Peyer's patch (tissue), 4 donors: Measurements from ENCODE around the gene CDC14A. TPM values are rescaled to one million over a fixed set of nuclear protein-coding genes. Genes with fewer than 3 reads are reported as not detected.

Source experiments
- DNase-seq, 3 donors: peaks; one replicate each; pipeline ENCODE4 v3.0.0-alpha.2; 2017 to 2019
- H3K27ac ChIP-seq, 4 donors: fragments of 200-600 bp; sonication (generic); one replicate each; pipeline ENCODE4 v1.5.1; 2016 to 2019
- H3K27me3 ChIP-seq, 2 donors: fragments of 200-600 bp; sonication (generic); one replicate each; pipeline ENCODE4 v1.5.1; 2019
- H3K36me3 ChIP-seq, 3 donors: fragments of 200-600 bp; sonication (generic); one replicate each; pipeline ENCODE4 v1.5.1; 2016 to 2019
- H3K4me1 ChIP-seq, 4 donors: fragments of 200-600 bp; sonication (generic); one replicate each; pipeline ENCODE4 v1.5.1; 2016 to 2019
- H3K4me3 ChIP-seq, 4 donors: fragments of 200-600 bp; sonication (generic); 1 replicate in 3 of 4; 2 replicates in 1 of 4; pipeline ENCODE4 v1.5.1; 2016 to 2019; ENCODE audit warnings: mild to moderate bottlenecking in 1 of 4
- H3K9me3 ChIP-seq, 4 donors: fragments of 200-600 bp; sonication (generic); one replicate each; pipeline ENCODE4 v1.5.1; 2016 to 2019; ENCODE audit warnings: mild to moderate bottlenecking in 1 of 4
- POLR2A ChIP-seq, 2 donors: fragments of 450-650 bp; IDR thresholded peaks; one replicate each; pipeline ENCODE4 v1.5.1; 2017; ENCODE audit warnings: antibody characterized with exemption in 2 of 2, mild to moderate bottlenecking in 2 of 2, moderate library complexity in 2 of 2
- total RNA-seq, 4 donors: library from RNA; depleted of rRNA; stranded (reverse); fragments of >200 nt; gene quantifications; one replicate each; pipeline ENCODE4 v1.1.0, GENCODE V29; 2016
- TF ChIP-seq, protein P1 (sequence below), 6 experiments: fragments of 450-650 bp in 4 of 6; fragments of 200-600 bp in 2 of 6; sonication (generic) in 1 of 6; IDR thresholded peaks; one replicate each; pipeline ENCODE4 v1.5.1; 2017 to 2019; ENCODE audit warnings: antibody characterized with exemption in 6 of 6, mild to moderate bottlenecking in 3 of 6, moderate library complexity in 1 of 6

Gene CDC14A
- total RNA-seq, 4 donors from 2014 or later: 51.2 to 97.6 (median 81.2) TPM

DNA sequence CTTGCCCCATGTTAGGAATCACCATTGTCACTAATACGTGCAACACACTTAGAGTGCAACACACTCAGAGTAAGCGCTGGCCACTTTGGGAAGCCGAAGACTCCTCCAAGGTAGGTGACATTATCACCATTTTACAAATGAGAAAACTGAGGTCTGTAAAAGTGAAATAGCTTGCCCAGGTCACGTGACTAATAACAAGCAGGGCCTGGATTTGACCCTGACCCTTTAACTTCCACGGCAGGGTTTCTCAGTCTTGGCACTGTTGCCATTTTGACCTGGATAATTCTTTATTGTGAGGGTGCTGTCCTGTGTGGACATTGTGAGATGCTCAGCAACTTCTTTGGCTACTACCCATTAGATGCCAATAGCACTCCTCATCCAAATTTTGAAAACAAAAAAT lies 177.8 kb downstream of the CDC14A start:
- Histone ChIP-seq H3K27me3 (no peaks in the 10 kb centered on the region), H3K4me3 (no peak overlapping the region), H3K36me3 (no peaks in the 10 kb centered on the region), H3K9me3 (no peaks in the 10 kb centered on the region), H3K4me1 (peaks cover 0 to 25% (median 3%) of the 10 kb centered on the region in 4 donors), H3K27ac (peak overlapping the region in 2 of 4 donors; percentile 60 to 61)
- TF ChIP-seq POLR2A (IDR thresholded peaks at IDR 0.05): no peak
- TF ChIP-seq, protein P1, sequence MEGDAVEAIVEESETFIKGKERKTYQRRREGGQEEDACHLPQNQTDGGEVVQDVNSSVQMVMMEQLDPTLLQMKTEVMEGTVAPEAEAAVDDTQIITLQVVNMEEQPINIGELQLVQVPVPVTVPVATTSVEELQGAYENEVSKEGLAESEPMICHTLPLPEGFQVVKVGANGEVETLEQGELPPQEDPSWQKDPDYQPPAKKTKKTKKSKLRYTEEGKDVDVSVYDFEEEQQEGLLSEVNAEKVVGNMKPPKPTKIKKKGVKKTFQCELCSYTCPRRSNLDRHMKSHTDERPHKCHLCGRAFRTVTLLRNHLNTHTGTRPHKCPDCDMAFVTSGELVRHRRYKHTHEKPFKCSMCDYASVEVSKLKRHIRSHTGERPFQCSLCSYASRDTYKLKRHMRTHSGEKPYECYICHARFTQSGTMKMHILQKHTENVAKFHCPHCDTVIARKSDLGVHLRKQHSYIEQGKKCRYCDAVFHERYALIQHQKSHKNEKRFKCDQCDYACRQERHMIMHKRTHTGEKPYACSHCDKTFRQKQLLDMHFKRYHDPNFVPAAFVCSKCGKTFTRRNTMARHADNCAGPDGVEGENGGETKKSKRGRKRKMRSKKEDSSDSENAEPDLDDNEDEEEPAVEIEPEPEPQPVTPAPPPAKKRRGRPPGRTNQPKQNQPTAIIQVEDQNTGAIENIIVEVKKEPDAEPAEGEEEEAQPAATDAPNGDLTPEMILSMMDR (IDR thresholded peaks at IDR 0.05): no peak
- DNase-seq: no peak

DNA sequence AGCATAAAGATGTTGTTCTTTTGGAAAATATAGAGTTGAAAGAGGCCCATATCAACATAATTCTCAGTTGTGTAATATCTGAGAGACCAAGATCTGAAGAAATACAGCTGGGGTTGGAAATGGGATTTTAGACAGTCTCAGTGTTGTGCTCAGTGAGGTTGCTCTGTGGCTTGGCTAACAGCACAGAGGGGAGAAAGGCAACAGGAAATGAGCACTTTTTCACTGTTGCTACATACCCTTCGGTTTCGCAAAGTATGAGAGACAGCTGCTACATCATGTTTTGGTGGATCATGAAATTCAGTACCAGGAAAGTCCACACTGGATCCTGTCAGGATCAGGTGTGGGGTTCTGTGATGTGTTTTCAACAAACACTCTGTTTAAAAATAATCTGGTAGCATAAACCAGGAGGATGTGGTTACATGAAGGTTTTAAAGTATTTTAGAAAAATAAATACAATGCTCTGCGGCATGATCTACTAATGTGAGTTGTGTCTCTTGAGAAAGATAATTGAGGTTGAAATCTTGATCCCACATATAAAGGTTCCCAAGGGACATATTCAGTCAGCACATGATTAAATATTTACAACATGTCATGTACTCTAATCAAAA lies 178.7 kb downstream of the CDC14A start:
- peaks cover 0 to 25% (median 3%) of the 10 kb centered on the region in 4 donors for H3K4me1 ChIP-seq
- H3K36me3 ChIP-seq: no peaks in the 10 kb centered on the region
- peak in 1 of 3 donors; percentile 56 for DNase-seq
- TF ChIP-seq, protein P1 (IDR thresholded peaks at IDR 0.05): no peak
- TF ChIP-seq POLR2A (IDR thresholded peaks at IDR 0.05): no peak
- H3K9me3 ChIP-seq: no peaks in the 10 kb centered on the region
- peak overlapping the region; percentile 44 to 61 (median 54) for H3K27ac ChIP-seq
- H3K27me3 ChIP-seq: no peaks in the 10 kb centered on the region
- no peak overlapping the region for H3K4me3 ChIP-seq

DNA sequence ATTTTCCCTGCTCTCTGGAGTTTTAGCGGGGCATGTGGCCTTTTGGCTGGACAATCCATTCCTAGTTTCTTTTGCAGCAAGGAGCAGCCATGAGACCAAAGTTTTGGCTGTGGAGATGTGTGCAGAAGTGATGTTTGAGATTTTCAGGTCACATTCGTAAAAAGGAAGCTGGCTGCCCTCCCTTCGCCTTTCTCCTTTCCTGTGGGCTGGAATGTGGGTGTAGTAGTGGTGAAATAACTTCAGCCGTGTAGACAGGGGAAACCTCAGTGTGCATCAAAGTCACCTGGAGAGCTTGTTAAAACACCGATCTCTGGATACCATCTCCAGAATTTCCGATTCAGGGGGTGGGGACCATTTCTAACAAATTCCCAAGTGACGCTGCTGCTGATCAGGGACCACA lies 180.3 kb downstream of the CDC14A start:
- TF ChIP-seq, protein P1 (IDR thresholded peaks at IDR 0.05): no peak
- no peak for TF ChIP-seq POLR2A (IDR thresholded peaks at IDR 0.05)
- no peaks in the 10 kb centered on the region for H3K27me3 ChIP-seq
- peaks cover 0 to 25% (median 3%) of the 10 kb centered on the region in 4 donors for H3K4me1 ChIP-seq
- H3K9me3 ChIP-seq: no peaks in the 10 kb centered on the region
- H3K36me3 ChIP-seq: no peaks in the 10 kb centered on the region
- no peak overlapping the region for H3K27ac ChIP-seq
- DNase-seq: no peak
- no peak overlapping the region for H3K4me3 ChIP-seq

DNA sequence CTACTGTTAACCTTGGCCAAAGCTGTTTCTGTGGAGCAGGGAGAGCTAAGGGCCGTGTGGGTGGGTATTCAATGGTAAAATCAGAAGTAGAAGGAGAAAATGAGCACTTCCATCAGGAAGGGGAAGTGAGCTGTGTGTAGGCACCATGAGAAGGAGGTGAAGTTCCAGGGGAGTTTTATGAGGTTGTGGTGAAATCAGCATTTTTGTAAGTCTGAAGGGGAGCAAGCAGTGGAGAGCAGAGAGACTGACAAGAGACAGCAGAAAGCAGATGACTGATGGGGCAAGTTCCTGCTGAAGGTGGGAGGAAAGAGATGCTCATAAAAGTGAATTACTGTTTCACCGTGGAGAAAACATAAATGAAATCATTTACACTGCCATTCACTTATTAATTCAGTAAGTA lies 183.0 kb downstream of the CDC14A start:
- Histone ChIP-seq H3K36me3 (no peaks in the 10 kb centered on the region), H3K27ac (no peak overlapping the region), H3K9me3 (no peaks in the 10 kb centered on the region), H3K4me1 (peaks cover 0 to 35% (median 10%) of the 10 kb centered on the region in 4 donors), H3K4me3 (no peak overlapping the region), H3K27me3 (peaks cover 0 to 8% of the 10 kb centered on the region in 2 donors)
- no peak for DNase-seq
- no peak for TF ChIP-seq POLR2A (IDR thresholded peaks at IDR 0.05)
- TF ChIP-seq, protein P1 (IDR thresholded peaks at IDR 0.05): no peak

DNA sequence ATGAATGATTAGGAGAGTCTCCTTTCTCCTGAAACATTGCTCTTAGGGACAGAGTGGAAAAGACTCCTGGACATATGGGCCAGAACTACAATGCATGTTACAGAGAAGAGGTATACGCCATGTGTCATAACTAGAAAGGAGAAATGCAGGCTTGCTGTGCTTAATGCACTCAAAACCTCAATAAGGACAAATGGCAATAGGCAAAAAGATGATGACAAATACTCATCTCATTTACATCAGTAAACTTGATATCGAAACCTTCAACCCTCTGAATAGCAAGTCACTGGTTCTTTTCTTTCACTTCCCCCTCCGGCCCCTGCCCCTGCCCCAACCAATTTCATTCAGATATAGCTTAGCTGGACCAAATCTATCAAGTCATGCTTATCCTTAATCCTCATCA lies 183.7 kb downstream of the CDC14A start:
- no peak overlapping the region for H3K4me3 ChIP-seq
- no peak for DNase-seq
- H3K27ac ChIP-seq: no peak overlapping the region
- no peaks in the 10 kb centered on the region for H3K36me3 ChIP-seq
- peaks cover 0 to 8% of the 10 kb centered on the region in 2 donors for H3K27me3 ChIP-seq
- H3K4me1 ChIP-seq: peaks cover 0 to 29% (median 10%) of the 10 kb centered on the region in 4 donors
- H3K9me3 ChIP-seq: no peaks in the 10 kb centered on the region
- TF ChIP-seq, protein P1 (IDR thresholded peaks at IDR 0.05): no peak
- TF ChIP-seq POLR2A (IDR thresholded peaks at IDR 0.05): no peak
